Gastroesophageal sphincter (tissue), 4 donors: ENCODE results near the gene ZNF318. TPM values are rescaled to one million over a fixed set of nuclear protein-coding genes. Genes with fewer than 3 reads are reported as not detected.

Experiments used
- ATAC-seq: fragments of 150-250 bp; one replicate; pipeline ENCODE4 v1.9.1; 2016; ENCODE audit warnings: mild to moderate bottlenecking, moderate library complexity
- H3K27ac ChIP-seq, 4 donors: fragments of 200-600 bp; sonication (generic) in 3 of 4; 1 replicate in 3 of 4; 2 replicates in 1 of 4; pipeline ENCODE4 v1.5.1; 2016 to 2019
- H3K27me3 ChIP-seq: fragments of 200-600 bp; sonication (generic); one replicate; pipeline ENCODE4 v1.5.1; 2019
- H3K36me3 ChIP-seq, 2 donors: fragments of 200-600 bp; sonication (generic); one replicate each; pipeline ENCODE4 v1.5.1; 2019; ENCODE audit warnings: control low read depth in 1 of 2
- H3K4me1 ChIP-seq, 3 donors: fragments of 200-600 bp; sonication (generic); 1 replicate in 2 of 3; 2 replicates in 1 of 3; pipeline ENCODE4 v1.5.1; 2016 to 2019; ENCODE audit warnings: control low read depth in 2 of 3
- H3K4me3 ChIP-seq, 2 donors: fragments of 200-600 bp; sonication (generic); one replicate each; pipeline ENCODE4 v1.5.1; 2019; ENCODE audit warnings: mild to moderate bottlenecking in 1 of 2, moderate library complexity in 1 of 2
- H3K9me3 ChIP-seq, 3 donors: fragments of 200-600 bp; sonication (generic); one replicate each; pipeline ENCODE4 v1.5.1; 2017 to 2019; ENCODE audit warnings: control low read depth in 2 of 3
- CTCF ChIP-seq, 4 experiments: fragments of 200-600 bp in 2 of 4; fragments of 450-650 bp in 2 of 4; sonication (generic) in 1 of 4; IDR thresholded peaks; one replicate each; pipeline ENCODE4 v1.5.1; 2017 to 2019; ENCODE audit warnings: antibody characterized with exemption in 4 of 4, mild to moderate bottlenecking in 2 of 4, moderate library complexity in 2 of 4
- EP300 ChIP-seq: sonication (generic); formaldehyde crosslinking; IDR thresholded peaks from one replicate; pipeline ENCODE4 v1.6.1; 2017; ENCODE audit warnings: antibody characterized with exemption, mild to moderate bottlenecking
- POLR2A ChIP-seq, 2 donors: fragments of 450-650 bp; IDR thresholded peaks; one replicate each; pipeline ENCODE4 v1.6.1; 2017; ENCODE audit warnings: antibody characterized with exemption in 2 of 2, mild to moderate bottlenecking in 2 of 2, moderate library complexity in 1 of 2
- POLR2AphosphoS5 ChIP-seq: sonication (generic); formaldehyde crosslinking; IDR thresholded peaks from one replicate; pipeline ENCODE4 v1.6.1; 2017; ENCODE audit warnings: antibody characterized with exemption
- WGBS, 2 donors: methylation state at CpG; one replicate each; pipeline ENCODE4 v1.1.5; 2018; ENCODE audit warnings: low coverage in 1 of 2; 5-methylcytosine and 5-hydroxymethylcytosine counted together
- total RNA-seq, 4 donors: library from RNA; depleted of rRNA; stranded (reverse); fragments of >200 nt; gene quantifications; one replicate each; pipeline ENCODE4 v1.1.0, GENCODE V29; 2016

Gene ZNF318
- total RNA-seq, 4 donors from 2014 or later: 11.7 to 22.1 (median 18.4) TPM

- no peak for ATAC-seq
- WGBS, 2 donors: 92 to 95% methylated on average over 2 to 3 of the region's 4 CpGs
- Histone ChIP-seq H3K9me3 (no peaks in the 10 kb centered on the region), H3K36me3 (no peaks in the 10 kb centered on the region), H3K4me1 (no peaks in the 10 kb centered on the region), H3K27me3 (peaks cover 34% of the 10 kb centered on the region), H3K27ac (no peak overlapping the region), H3K4me3 (no peak overlapping the region)
- TF ChIP-seq POLR2AphosphoS5: no peak
- no peak for TF ChIP-seq EP300
- no peak for TF ChIP-seq CTCF (IDR thresholded peaks at IDR 0.05)
- no peak for TF ChIP-seq POLR2A (IDR thresholded peaks at IDR 0.05)
Measured at GRCh38 chr6:43408259-43408658, 38.8 kb upstream of the ZNF318 start.

DNA sequence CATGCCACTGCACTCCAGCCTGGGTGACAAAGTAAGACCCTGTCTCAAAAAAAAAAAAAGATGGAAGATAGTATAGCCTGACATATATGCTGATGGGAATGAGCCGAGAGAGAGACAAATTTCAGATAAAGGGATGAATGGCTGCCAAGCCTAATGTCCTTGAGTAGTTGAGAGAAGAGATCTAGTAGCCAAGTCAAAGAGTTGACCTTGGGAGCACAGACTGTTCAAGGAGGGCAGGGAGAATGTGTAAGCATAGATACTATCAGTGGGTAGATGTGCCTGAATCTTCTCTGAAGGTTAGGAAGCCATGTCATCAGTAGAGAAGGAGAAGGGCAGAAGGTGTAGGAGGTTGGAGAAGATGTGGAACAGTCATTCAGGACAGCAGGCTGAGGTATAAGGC is 37.8 kb upstream of the ZNF318 start:
- no peak overlapping the region for H3K4me3 ChIP-seq
- ATAC-seq: no peak
- H3K36me3 ChIP-seq: no peaks in the 10 kb centered on the region
- no peak for TF ChIP-seq CTCF (IDR thresholded peaks at IDR 0.05)
- no peak for TF ChIP-seq EP300
- TF ChIP-seq POLR2A (IDR thresholded peaks at IDR 0.05): no peak
- TF ChIP-seq POLR2AphosphoS5: no peak
- H3K27me3 ChIP-seq: peaks cover 25% of the 10 kb centered on the region
- H3K27ac ChIP-seq: no peak overlapping the region
- 92 to 100% methylated on average over 1 of the region's 1 CpG for WGBS, 2 donors
- H3K9me3 ChIP-seq: no peaks in the 10 kb centered on the region
- no peaks in the 10 kb centered on the region for H3K4me1 ChIP-seq

DNA sequence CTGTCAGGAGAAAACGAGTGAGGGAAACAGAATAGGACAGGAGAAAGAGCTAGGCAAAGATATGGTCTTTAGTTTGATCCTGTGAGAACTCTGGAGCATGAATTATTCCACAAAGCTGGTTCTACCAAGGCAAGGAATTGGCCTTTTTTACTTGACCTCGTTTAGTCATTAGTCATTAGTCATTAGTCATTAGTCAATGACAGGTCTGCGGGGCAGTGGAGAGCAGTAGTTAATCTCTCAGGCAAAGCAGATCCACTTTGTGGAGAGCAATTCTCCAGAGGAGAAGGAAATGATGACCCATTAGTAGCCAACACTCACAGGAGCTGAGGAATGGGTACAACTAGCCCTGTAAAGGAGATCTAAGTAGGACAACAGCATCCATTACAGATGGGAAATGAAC is 35.9 kb upstream of the ZNF318 start:
- H3K4me1 ChIP-seq: no peaks in the 10 kb centered on the region
- H3K9me3 ChIP-seq: no peaks in the 10 kb centered on the region
- ATAC-seq: no peak
- H3K4me3 ChIP-seq: no peak overlapping the region
- H3K27ac ChIP-seq: no peak overlapping the region
- H3K27me3 ChIP-seq: peaks cover 25% of the 10 kb centered on the region
- TF ChIP-seq POLR2AphosphoS5 (no peak), POLR2A (IDR thresholded peaks at IDR 0.05) (no peak), CTCF (IDR thresholded peaks at IDR 0.05) (no peak), EP300 (no peak)
- 10 to 38% methylated on average over 3 of the region's 3 CpGs for WGBS, 2 donors
- H3K36me3 ChIP-seq: no peaks in the 10 kb centered on the region

GRCh38 chr6:43402820-43403219 is 33.4 kb upstream of the ZNF318 start:
- Histone ChIP-seq H3K9me3 (no peaks in the 10 kb centered on the region), H3K4me1 (no peaks in the 10 kb centered on the region), H3K36me3 (no peaks in the 10 kb centered on the region), H3K27ac (no peak overlapping the region), H3K27me3 (peaks cover 15% of the 10 kb centered on the region), H3K4me3 (no peak overlapping the region)
- ATAC-seq: no peak
- 56 to 79% methylated on average over 1 of the region's 1 CpG for WGBS, 2 donors
- TF ChIP-seq CTCF (IDR thresholded peaks at IDR 0.05) (no peak), POLR2A (IDR thresholded peaks at IDR 0.05) (no peak), POLR2AphosphoS5 (no peak), EP300 (no peak)

- Histone ChIP-seq H3K36me3 (no peaks in the 10 kb centered on the region), H3K27me3 (peaks cover 6% of the 10 kb centered on the region), H3K4me3 (no peak overlapping the region), H3K4me1 (no peaks in the 10 kb centered on the region), H3K9me3 (no peaks in the 10 kb centered on the region), H3K27ac (no peak overlapping the region)
- ATAC-seq: no peak
- TF ChIP-seq POLR2AphosphoS5 (no peak), EP300 (no peak), CTCF (IDR thresholded peaks at IDR 0.05) (no peak), POLR2A (IDR thresholded peaks at IDR 0.05) (no peak)
- 82% methylated on average over 3 of the region's 3 CpGs; no CpG with 5 or more reads in 1 of the 2 donors for WGBS, 2 donors
Measured at GRCh38 chr6:43401730-43402129, 32.3 kb upstream of the ZNF318 start.
